ENCODE measurements around the gene CDK8. TPM values are rescaled to one million over a fixed set of nuclear protein-coding genes. Genes with fewer than 3 reads are reported as not detected.
"Not testable (repeated sequence)": the region's sequence is repeated elsewhere in the genome, so short reads cannot be mapped to it uniquely, and the experiment has no call there.

The CDK8 gene
- total RNA-seq, 2 experiments from 2014 or later, result 16.8 to 22.3 TPM

DNA sequence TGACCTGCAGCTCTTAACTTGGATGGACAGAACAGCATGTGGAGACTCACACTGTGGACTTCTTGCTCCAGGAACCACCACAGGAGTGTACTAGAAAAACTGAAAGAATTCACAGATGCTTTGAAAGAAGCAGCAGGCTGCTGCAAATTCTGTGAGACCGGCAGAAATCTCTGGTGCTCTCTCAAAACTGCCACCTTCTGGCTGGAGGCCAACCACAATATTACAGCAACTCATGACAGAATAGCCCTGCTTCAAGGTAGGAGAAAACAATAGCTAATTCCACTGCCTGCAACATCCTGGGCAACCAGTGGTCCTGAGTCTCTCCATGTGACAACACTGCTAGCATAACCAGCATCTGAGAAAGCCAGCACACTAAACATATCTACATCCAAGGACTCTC is 26.9 kb downstream of the CDK8 start:
- ChIA-PET POLR2A (no interaction called here), CTCF (ENCODE audit: unreplicated experiment) (no interaction called here)
- no peak overlapping the region for H3K27ac ChIP-seq (ENCODE audit: low read depth, low read length, poor library complexity, severe bottlenecking)
- intact Hi-C loops (cut with micrococcal nuclease; ENCODE audit: unreplicated experiment), result no loop called here
- DNase-seq (ENCODE audit: low spot score), result no peak
- H3K4me2 ChIP-seq (ENCODE audit: low read length), result no peak overlapping the region
- no peak overlapping the region for H2AFZ ChIP-seq (ENCODE audit: low read length)
- H4K20me1 ChIP-seq (ENCODE audit: insufficient read depth, low read length), result no peaks in the 10 kb centered on the region
- no peak for TF ChIP-seq EZH2phosphoT487 (IDR thresholded peaks at IDR 0.05; ENCODE audit: borderline replicate concordance, low read depth, low read length)
- TF ChIP-seq, protein P1, sequence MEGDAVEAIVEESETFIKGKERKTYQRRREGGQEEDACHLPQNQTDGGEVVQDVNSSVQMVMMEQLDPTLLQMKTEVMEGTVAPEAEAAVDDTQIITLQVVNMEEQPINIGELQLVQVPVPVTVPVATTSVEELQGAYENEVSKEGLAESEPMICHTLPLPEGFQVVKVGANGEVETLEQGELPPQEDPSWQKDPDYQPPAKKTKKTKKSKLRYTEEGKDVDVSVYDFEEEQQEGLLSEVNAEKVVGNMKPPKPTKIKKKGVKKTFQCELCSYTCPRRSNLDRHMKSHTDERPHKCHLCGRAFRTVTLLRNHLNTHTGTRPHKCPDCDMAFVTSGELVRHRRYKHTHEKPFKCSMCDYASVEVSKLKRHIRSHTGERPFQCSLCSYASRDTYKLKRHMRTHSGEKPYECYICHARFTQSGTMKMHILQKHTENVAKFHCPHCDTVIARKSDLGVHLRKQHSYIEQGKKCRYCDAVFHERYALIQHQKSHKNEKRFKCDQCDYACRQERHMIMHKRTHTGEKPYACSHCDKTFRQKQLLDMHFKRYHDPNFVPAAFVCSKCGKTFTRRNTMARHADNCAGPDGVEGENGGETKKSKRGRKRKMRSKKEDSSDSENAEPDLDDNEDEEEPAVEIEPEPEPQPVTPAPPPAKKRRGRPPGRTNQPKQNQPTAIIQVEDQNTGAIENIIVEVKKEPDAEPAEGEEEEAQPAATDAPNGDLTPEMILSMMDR (conservative IDR thresholded peaks at IDR 0.05; ENCODE audit: low read length), result 0 out of 2 replicates have a peak, but pooled peaks have one; percentile 28
- no peaks in the 10 kb centered on the region for H3K9me3 ChIP-seq (ENCODE audit: low read length)
- no TSS peak for BruUV-seq (replicated peaks)
- H3K36me3 ChIP-seq (ENCODE audit: insufficient read depth, low read length), result peaks cover 8% of the 10 kb centered on the region
- H3K4me1 ChIP-seq (ENCODE audit: insufficient read depth, low read length, poor library complexity, severe bottlenecking), result no peaks in the 10 kb centered on the region
- no peak overlapping the region for H3K4me3 ChIP-seq (ENCODE audit: low read depth, low read length, poor library complexity, severe bottlenecking)
- H3K79me2 ChIP-seq (ENCODE audit: insufficient read depth, low read depth, low read length), result peaks cover 5% of the 10 kb centered on the region; the same call in 1 of the 2 replicates
- H3K9me2 ChIP-seq (ENCODE audit: insufficient read depth, low read length), result no peaks in the 10 kb centered on the region

DNA sequence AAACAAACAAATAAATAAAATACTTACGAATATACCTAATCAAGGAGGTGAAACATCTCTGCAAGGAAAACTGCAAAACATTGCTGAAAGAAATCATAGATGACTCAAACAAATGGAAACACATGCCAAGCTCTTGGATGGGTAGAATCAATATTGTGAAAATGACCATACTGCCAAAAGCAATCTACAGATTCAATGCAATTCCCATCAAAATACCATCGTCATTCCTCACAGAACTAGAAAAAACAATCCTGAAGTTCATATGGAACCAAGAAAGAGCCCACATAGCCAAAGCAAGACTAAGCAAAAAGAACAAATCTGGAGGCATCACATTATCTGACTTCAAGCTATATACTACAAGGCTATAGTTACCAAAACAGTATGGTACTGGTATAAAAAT is 32.0 kb downstream of the CDK8 start:
- H3K27ac ChIP-seq (ENCODE audit: low read depth, low read length, poor library complexity, severe bottlenecking); DNase-seq (ENCODE audit: low spot score); H3K9me3 ChIP-seq (ENCODE audit: low read length); CTCF ChIA-PET (ENCODE audit: unreplicated experiment); H4K20me1 ChIP-seq (ENCODE audit: insufficient read depth, low read length); H3K4me3 ChIP-seq (ENCODE audit: low read depth, low read length, poor library complexity, severe bottlenecking); BruUV-seq (replicated peaks); H3K4me2 ChIP-seq (ENCODE audit: low read length); H3K79me2 ChIP-seq (ENCODE audit: insufficient read depth, low read depth, low read length); H3K36me3 ChIP-seq (ENCODE audit: insufficient read depth, low read length); H2AFZ ChIP-seq (ENCODE audit: low read length); POLR2A ChIA-PET; H3K9me2 ChIP-seq (ENCODE audit: insufficient read depth, low read length); intact Hi-C loops (cut with micrococcal nuclease; ENCODE audit: unreplicated experiment); H3K4me1 ChIP-seq (ENCODE audit: insufficient read depth, low read length, poor library complexity, severe bottlenecking): not testable (repeated sequence)

DNA sequence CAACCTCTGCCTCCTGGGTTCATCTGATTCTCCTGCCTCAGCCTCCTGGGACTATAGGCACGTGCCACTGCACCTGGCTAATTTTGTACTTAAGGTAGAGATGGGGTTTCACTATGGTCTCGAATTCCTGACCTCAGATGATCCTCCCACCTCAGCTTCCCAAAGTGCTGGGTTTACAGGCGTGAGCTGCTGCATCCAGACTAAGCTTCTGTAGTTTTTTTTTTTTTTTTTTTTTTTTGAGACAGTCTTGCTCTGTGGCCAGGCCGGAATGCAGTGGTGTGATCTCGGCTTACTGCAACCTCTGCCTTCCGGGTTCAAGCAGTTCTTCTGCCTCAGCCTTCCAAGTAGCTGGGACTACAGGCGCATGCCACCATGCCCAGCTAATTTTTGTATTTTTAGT is 34.9 kb downstream of the CDK8 start:
- H4K20me1 ChIP-seq (ENCODE audit: insufficient read depth, low read length); CTCF ChIA-PET (ENCODE audit: unreplicated experiment); intact Hi-C loops (cut with micrococcal nuclease; ENCODE audit: unreplicated experiment); H3K36me3 ChIP-seq (ENCODE audit: insufficient read depth, low read length); H3K4me3 ChIP-seq (ENCODE audit: low read depth, low read length, poor library complexity, severe bottlenecking); BruUV-seq (replicated peaks); H2AFZ ChIP-seq (ENCODE audit: low read length); H3K27ac ChIP-seq (ENCODE audit: low read depth, low read length, poor library complexity, severe bottlenecking); H3K79me2 ChIP-seq (ENCODE audit: insufficient read depth, low read depth, low read length); DNase-seq (ENCODE audit: low spot score); H3K4me2 ChIP-seq (ENCODE audit: low read length); H3K4me1 ChIP-seq (ENCODE audit: insufficient read depth, low read length, poor library complexity, severe bottlenecking); H3K9me3 ChIP-seq (ENCODE audit: low read length); H3K9me2 ChIP-seq (ENCODE audit: insufficient read depth, low read length): not testable (repeated sequence)
- POLR2A ChIA-PET, result interaction anchor here (0.6 to 0.7 kb wide), 2 partner anchors 43 to 223 kb away, joined by 4 read pairs; no protein-coding TSS in a partner anchor

DNA sequence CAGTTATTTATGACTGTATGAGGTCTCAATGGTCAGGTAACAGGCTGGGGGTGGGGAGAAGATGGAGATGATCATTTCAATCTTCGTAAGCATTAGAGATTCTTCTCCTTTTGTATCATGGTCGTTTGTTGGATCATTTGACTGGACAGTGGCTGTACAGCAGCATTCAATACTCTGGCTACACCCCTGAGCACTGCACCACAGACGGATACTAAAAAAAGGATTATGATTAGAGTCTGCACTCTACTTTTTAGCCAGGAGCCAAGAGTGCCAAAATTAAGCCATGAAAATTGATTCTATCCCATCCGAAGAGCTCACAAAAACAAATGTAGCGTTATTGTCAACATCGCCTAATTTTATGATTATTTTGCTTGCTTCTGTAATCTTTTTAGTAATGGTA is 41.9 kb downstream of the CDK8 start:
- H2AFZ ChIP-seq (ENCODE audit: low read length), result no peak overlapping the region
- H3K27ac ChIP-seq (ENCODE audit: low read depth, low read length, poor library complexity, severe bottlenecking), result no peak overlapping the region
- no TSS peak for BruUV-seq (replicated peaks)
- intact Hi-C loops (cut with micrococcal nuclease; ENCODE audit: unreplicated experiment), result no loop called here
- CTCF ChIA-PET (ENCODE audit: unreplicated experiment), result no interaction called here
- H3K4me1 ChIP-seq (ENCODE audit: insufficient read depth, low read length, poor library complexity, severe bottlenecking), result no peaks in the 10 kb centered on the region
- H4K20me1 ChIP-seq (ENCODE audit: insufficient read depth, low read length), result peaks cover 7% of the 10 kb centered on the region; the same call in 1 of the 2 replicates
- no peak for DNase-seq (ENCODE audit: low spot score)
- no peaks in the 10 kb centered on the region for H3K9me3 ChIP-seq (ENCODE audit: low read length)
- no peak overlapping the region for H3K4me3 ChIP-seq (ENCODE audit: low read depth, low read length, poor library complexity, severe bottlenecking)
- TF ChIP-seq, protein P1 (conservative IDR thresholded peaks at IDR 0.05; ENCODE audit: low read length), result no peak
- no peaks in the 10 kb centered on the region for H3K36me3 ChIP-seq (ENCODE audit: insufficient read depth, low read length)
- no peak overlapping the region for H3K4me2 ChIP-seq (ENCODE audit: low read length)
- POLR2A ChIA-PET, result interaction anchor here (0.6 kb wide), 1 partner anchor 11 kb away, joined by 3 read pairs; no protein-coding TSS in a partner anchor
- H3K79me2 ChIP-seq (ENCODE audit: insufficient read depth, low read depth, low read length), result no peaks in the 10 kb centered on the region
- H3K9me2 ChIP-seq (ENCODE audit: insufficient read depth, low read length), result no peaks in the 10 kb centered on the region
